SK-N-SH (cell line): Measurements from ENCODE around the gene CCDC60. TPM values are rescaled to one million over a fixed set of nuclear protein-coding genes. Genes with fewer than 3 reads are reported as not detected.

Source experiments
- CTCF ChIA-PET: fragments of 300-600, 350-600 bp; formaldehyde crosslinking; extraction: SDS; loops from one replicate; lab custom pipeline; 2021; lab: Yijun Ruan, JAX
- POLR2A ChIA-PET: fragments of 350-600 bp; sonication (Branson Sonifier 250); formaldehyde crosslinking; extraction: SDS; loops from one replicate; lab custom pipeline; 2020; ENCODE audit warnings: antibody characterized with exemption, inconsistent platforms; lab: Yijun Ruan, JAX
- DNase-seq: peaks from one replicate; pipeline ENCODE4 v3.0.0; 2012
- H2AFZ ChIP-seq: fragments of 200-600 bp; sonication (generic); 2 replicates; pipeline ENCODE4 v1.8.1; 2016; ENCODE audit warnings: antibody characterized with exemption, mild to moderate bottlenecking, low read depth
- H3F3A ChIP-seq: fragments of 200-600 bp; sonication (generic); replicated peaks from 2 replicates; pipeline ENCODE3; 2016; ENCODE audit warnings: antibody characterized with exemption, mild to moderate bottlenecking; ENCODE audit not compliant: insufficient read depth
- H3K27ac ChIP-seq, 2 experiments: fragments of 200-500 bp in 1 of 2; fragments of 200-600 bp in 1 of 2; sonication (Bioruptor generic) in 1 of 2; sonication (generic), shearing (Covaris generic) in 1 of 2; 2 replicates each; pipeline versions ENCODE4 v1.5.1 to v1.6.1; 2014 to 2016; ENCODE audit warnings: low read depth in 2 of 2, inconsistent platforms in 1 of 2, low read length in 1 of 2, mild to moderate bottlenecking in 1 of 2, mixed read lengths in 1 of 2
- H3K27me3 ChIP-seq: fragments of 200-600 bp; sonication (generic), shearing (Covaris generic); 2 replicates; pipeline ENCODE4 v1.6.1; 2016; ENCODE audit warnings: mixed run types; ENCODE audit not compliant: insufficient read depth
- H3K36me3 ChIP-seq, 2 experiments: fragments of 200-500 bp in 1 of 2; fragments of 200-600 bp in 1 of 2; sonication (Bioruptor generic) in 1 of 2; sonication (generic) in 1 of 2; replicated peaks in 1 of 2; 2 replicates each; pipeline versions ENCODE3 to v1.5.1; 2014 to 2016; ENCODE audit warnings: low read length in 1 of 2, mild to moderate bottlenecking in 1 of 2; ENCODE audit not compliant: insufficient read depth in 2 of 2, control insufficient read depth in 1 of 2
- H3K4me1 ChIP-seq, 2 experiments: fragments of 200-500 bp in 1 of 2; fragments of 200-600 bp in 1 of 2; sonication (Bioruptor generic) in 1 of 2; sonication (generic), shearing (Covaris generic) in 1 of 2; 2 replicates each; pipeline versions ENCODE4 v1.5.1 to v1.6.1; 2014 to 2016; ENCODE audit warnings: low read depth in 1 of 2, low read length in 1 of 2, mixed run types in 1 of 2; ENCODE audit not compliant: insufficient read depth in 2 of 2, control insufficient read depth in 1 of 2
- H3K4me2 ChIP-seq: fragments of 200-600 bp; sonication (generic), shearing (Covaris generic); 2 replicates; pipeline ENCODE4 v1.6.1; 2017; ENCODE audit warnings: mixed run types
- H3K4me3 ChIP-seq, 2 experiments: fragments of 200-500 bp in 1 of 2; fragments of 200-600 bp in 1 of 2; sonication (Bioruptor generic) in 1 of 2; sonication (generic), shearing (Covaris generic) in 1 of 2; 2 replicates each; pipeline versions ENCODE4 v1.5.1 to v1.8.1; 2014 to 2016; ENCODE audit warnings: low read depth in 2 of 2, inconsistent platforms in 1 of 2, low read length in 1 of 2, mild to moderate bottlenecking in 1 of 2, mixed read lengths in 1 of 2, moderate library complexity in 1 of 2
- H3K79me2 ChIP-seq: fragments of 200-600 bp; sonication (generic); 2 replicates; pipeline ENCODE4 v1.8.1; 2017; ENCODE audit warnings: mild to moderate bottlenecking; ENCODE audit not compliant: insufficient read depth
- H3K9ac ChIP-seq: fragments of 200-600 bp; sonication (generic); 2 replicates; pipeline ENCODE4 v1.6.1; 2017; ENCODE audit warnings: mixed run types
- H3K9me2 ChIP-seq: fragments of 200-600 bp; sonication (generic); 2 replicates; pipeline ENCODE4 v1.6.1; 2017; ENCODE audit warnings: mixed run types
- H3K9me3 ChIP-seq: fragments of 200-600 bp; sonication (generic); 2 replicates; pipeline ENCODE4 v1.6.1; 2017; ENCODE audit warnings: mixed run types, mild to moderate bottlenecking, moderate library complexity
- H4K20me1 ChIP-seq: fragments of 200-600 bp; sonication (generic); 2 replicates; pipeline ENCODE4 v1.6.1; 2017; ENCODE audit warnings: mild to moderate bottlenecking, mixed run types; ENCODE audit not compliant: insufficient read depth
- EP300 ChIP-seq, 2 experiments: IDR thresholded peaks; 2 replicates each; pipeline versions ENCODE4 v1.4.0 to v1.6.1; 2012; ENCODE audit warnings: borderline replicate concordance in 1 of 2, low read depth in 1 of 2, low read length in 1 of 2
- JUND ChIP-seq: IDR thresholded peaks from 2 replicates; pipeline ENCODE4 v1.4.0; 2012
- MAX ChIP-seq: IDR thresholded peaks from 2 replicates; pipeline ENCODE4 v1.4.0; 2012; ENCODE audit warnings: low read depth
- MXI1 ChIP-seq: IDR thresholded peaks from 2 replicates; pipeline ENCODE4 v1.6.1; 2012; ENCODE audit warnings: mild to moderate bottlenecking, low read depth, low read length, improper control_type of control experiment
- PBX3 ChIP-seq: IDR thresholded peaks from 2 replicates; pipeline ENCODE4; 2012
- RCOR1 ChIP-seq: fragments of 150-350 bp; IDR thresholded peaks from 2 replicates; pipeline ENCODE4 v1.6.1; 2017; ENCODE audit warnings: antibody characterized with exemption, low read length
- REST ChIP-seq: IDR thresholded peaks from 2 replicates; pipeline ENCODE4 v1.6.1; 2012; ENCODE audit warnings: mild to moderate bottlenecking, low read depth, low read length, moderate library complexity
- USF1 ChIP-seq: IDR thresholded peaks from 2 replicates; pipeline ENCODE4 v1.4.0; 2012; ENCODE audit warnings: low read depth, borderline replicate concordance
- WGBS: methylation state at CpG from one replicate; pipeline ENCODE4 v1.1.6; 2017; ENCODE audit warnings: low lambda C conversion rate; 5-methylcytosine and 5-hydroxymethylcytosine counted together
- polyA plus RNA-seq, 3 experiments: library from polyadenylated mRNA; depleted of rRNA; stranded (reverse); fragments of >200 nt; gene quantifications; 2 replicates each; pipeline ENCODE4 v1.2.3, GENCODE V29; 2012

Gene CCDC60
- polyA plus RNA-seq, 1 of the 3 experiments (the other 2 are of a cell fraction), result not detected

GRCh38 chr12:119412306-119412705, 77.8 kb downstream of the CCDC60 start:
- peaks cover 0 to 3% of the 10 kb centered on the region in 2 experiments; a peak in 1 of 4 replicates for H3K4me1 ChIP-seq
- TF ChIP-seq RCOR1 (no peak), PBX3 (no peak), USF1 (no peak), MXI1 (no peak), EP300 (IDR thresholded peaks at IDR 0.05; ENCODE audit: borderline replicate concordance in 1 of 2, low read depth in 1 of 2, low read length in 1 of 2) (no peak), MAX (no peak), REST (no peak), JUND (no peak)
- TF ChIP-seq, all 33 proteins: peak for 0
- no peaks in the 10 kb centered on the region for H3K79me2 ChIP-seq
- no peak overlapping the region for H3K4me3 ChIP-seq
- no peaks in the 10 kb centered on the region for H3K9me3 ChIP-seq
- no peaks in the 10 kb centered on the region for H4K20me1 ChIP-seq
- no peak overlapping the region for H3K9ac ChIP-seq
- H3K27ac ChIP-seq, result no peak overlapping the region
- H3K9me2 ChIP-seq, result no peaks in the 10 kb centered on the region
- no peaks in the 10 kb centered on the region for H3F3A ChIP-seq
- no peaks in the 10 kb centered on the region for H3K27me3 ChIP-seq
- no peaks in the 10 kb centered on the region for H3K36me3 ChIP-seq
- H2AFZ ChIP-seq, result no peak overlapping the region
- 27% methylated on average over 4 of the region's 4 CpGs for WGBS
- ChIA-PET POLR2A (no interaction called here), CTCF (interaction anchor here (0.7 to 5.0 kb wide), 50 partner anchors 9 to 1008 kb away, joined by 3 to 62 read pairs (median 5); partner anchors contain the start of genes HSPB8 and SRRM4)
- H3K4me2 ChIP-seq, result no peak overlapping the region
- DNase-seq, result no peak
